Breast epithelium (tissue), 4 donors: ENCODE measurements around the gene ZNF428. TPM values are rescaled to one million over a fixed set of nuclear protein-coding genes. Genes with fewer than 3 reads are reported as not detected.
"Not testable (repeated sequence)": the region's sequence is repeated elsewhere in the genome, so short reads cannot be mapped to it uniquely, and the experiment has no call there.

Experiments
- DNase-seq, 2 donors: peaks; one replicate each; pipeline ENCODE4 v3.0.0-alpha.2; 2019; ENCODE audit warnings: low spot score in 2 of 2
- H3K27ac ChIP-seq, 2 donors: fragments of 200-600 bp; sonication (generic) in 1 of 2; one replicate each; pipeline ENCODE4 v1.5.1; 2016 to 2019; ENCODE audit warnings: mild to moderate bottlenecking in 1 of 2
- H3K27me3 ChIP-seq, 2 donors: fragments of 200-600 bp; sonication (generic) in 1 of 2; one replicate each; pipeline versions ENCODE4 v1.5.1 to v1.6.0; 2017 to 2019; ENCODE audit warnings: control low read depth in 1 of 2, mild to moderate bottlenecking in 1 of 2
- H3K36me3 ChIP-seq: fragments of 200-600 bp; one replicate; pipeline ENCODE4 v1.5.1; 2019
- H3K4me1 ChIP-seq, 2 donors: fragments of 200-600 bp; sonication (generic); one replicate each; pipeline ENCODE4 v1.5.1; 2016 to 2019; ENCODE audit warnings: control low read depth in 1 of 2
- H3K4me3 ChIP-seq, 3 donors: fragments of 200-600 bp; sonication (generic); 1 replicate in 2 of 3; 2 replicates in 1 of 3; pipeline ENCODE4 v1.5.1; 2016 to 2019; ENCODE audit warnings: mild to moderate bottlenecking in 3 of 3, moderate library complexity in 2 of 3
- H3K9me3 ChIP-seq, 2 donors: fragments of 200-600 bp; sonication (generic) in 1 of 2; one replicate each; pipeline ENCODE4 v1.5.1; 2016 to 2019; ENCODE audit warnings: control low read depth in 1 of 2
- POLR2A ChIP-seq: fragments of 450-650 bp; IDR thresholded peaks from one replicate; pipeline ENCODE4 v1.6.1; 2016; ENCODE audit warnings: antibody characterized with exemption, mild to moderate bottlenecking, moderate library complexity
- POLR2AphosphoS5 ChIP-seq, 3 donors: sonication (generic); formaldehyde crosslinking; IDR thresholded peaks; one replicate each; pipeline ENCODE4 v1.6.1; 2017; ENCODE audit warnings: antibody characterized with exemption in 3 of 3
- intact Hi-C: fragments of 100-400 bp; cut with DNase I; formaldehyde crosslinking; loops from one replicate; pipeline ENCODE4 v1.15.1; 2023; ENCODE audit warnings: low total_unique reads
- total RNA-seq, 3 donors: library from RNA; depleted of rRNA; stranded (reverse); fragments of >200 nt; gene quantifications; one replicate each; pipeline ENCODE4 v1.1.0, GENCODE V29; 2016
- TF ChIP-seq, protein P1 (sequence below), 3 donors: fragments of 450-650 bp; IDR thresholded peaks; one replicate each; pipeline ENCODE4 v1.5.1; 2016 to 2017; ENCODE audit warnings: antibody characterized with exemption in 3 of 3, mild to moderate bottlenecking in 3 of 3, moderate library complexity in 3 of 3

The ZNF428 gene
- total RNA-seq, 3 donors from 2014 or later: 24.7 to 31.1 (median 28.2) TPM

DNA sequence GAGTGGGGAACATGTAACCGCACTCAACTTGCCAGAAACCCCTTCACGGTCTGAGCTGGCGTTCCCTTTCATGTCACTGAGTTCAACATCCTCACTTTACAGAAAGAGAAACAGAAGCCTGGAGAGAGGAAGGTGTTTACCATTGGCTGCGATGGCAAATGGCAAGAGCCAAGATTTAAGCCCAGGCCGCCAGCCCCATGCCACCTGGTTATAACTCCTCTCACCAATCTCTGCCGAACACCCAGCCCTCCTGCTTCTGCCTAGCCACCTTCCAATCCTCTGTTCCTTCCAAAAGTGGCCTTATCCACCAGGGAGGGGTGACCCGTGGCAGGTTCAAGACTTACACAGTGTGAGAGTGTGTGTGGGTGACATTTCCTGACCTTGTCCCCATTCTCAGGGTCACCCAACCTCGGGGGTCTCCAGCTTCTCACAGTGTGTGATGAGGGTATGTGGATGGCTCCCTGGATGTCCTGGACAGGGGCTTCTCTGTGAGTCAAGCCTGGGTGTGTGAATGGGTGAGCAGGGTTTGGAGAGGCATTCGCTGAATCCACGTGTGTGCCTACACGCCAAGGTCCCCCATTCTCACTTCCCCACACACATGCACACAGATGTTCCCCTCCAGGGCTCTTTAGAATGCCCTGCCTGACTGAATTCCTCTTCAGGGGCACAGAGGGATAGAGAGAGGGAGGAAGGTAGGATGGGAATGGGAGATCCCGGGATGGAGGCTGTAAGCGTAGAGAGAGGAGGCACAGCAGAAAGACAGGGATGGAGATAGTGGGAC, 19.0 kb upstream of the ZNF428 start:
- peak overlapping the region in 2 of 3 donors; percentile 69 to 77 for H3K4me3 ChIP-seq
- H3K9me3 ChIP-seq: no peaks in the 10 kb centered on the region
- intact Hi-C loops: no loop called here

DNA sequence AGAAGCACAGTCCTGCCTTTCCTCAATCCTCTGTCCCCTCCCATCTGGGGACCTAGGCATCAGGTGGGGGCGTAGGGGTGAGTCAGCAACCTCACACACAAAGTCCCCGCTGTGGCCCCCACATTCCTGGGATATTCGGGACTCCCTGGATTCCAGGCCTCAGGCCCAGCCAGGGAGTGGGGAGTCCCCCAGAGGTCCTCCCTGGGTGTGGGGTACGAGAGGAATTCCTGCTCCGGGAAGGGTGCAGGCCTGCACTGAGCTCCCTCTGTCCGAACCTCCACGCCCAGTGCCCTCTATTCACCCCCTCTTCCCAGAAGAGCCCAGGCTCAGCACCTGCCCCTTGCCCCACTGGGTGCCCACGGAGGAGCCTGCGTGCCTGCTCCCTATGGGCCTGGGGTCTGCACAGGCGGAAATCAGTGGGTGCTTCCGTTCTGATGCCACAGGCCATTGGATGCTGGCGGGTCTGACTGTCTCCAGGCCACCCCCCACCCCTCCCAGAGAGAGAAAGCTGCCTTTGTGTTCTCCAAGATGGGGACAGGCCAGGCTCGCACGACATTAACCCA, 16.8 kb upstream of the ZNF428 start:
- Histone ChIP-seq H3K36me3 (no peaks in the 10 kb centered on the region), H3K27ac (peak overlapping the region; percentile 86 to 89), H3K9me3 (no peaks in the 10 kb centered on the region), H3K27me3 (no peaks in the 10 kb centered on the region), H3K4me1 (no peaks in the 10 kb centered on the region), H3K4me3 (no peak overlapping the region)
- TF ChIP-seq POLR2A (no peak), POLR2AphosphoS5 (IDR thresholded peaks at IDR 0.05) (no peak)
- TF ChIP-seq, protein P1, sequence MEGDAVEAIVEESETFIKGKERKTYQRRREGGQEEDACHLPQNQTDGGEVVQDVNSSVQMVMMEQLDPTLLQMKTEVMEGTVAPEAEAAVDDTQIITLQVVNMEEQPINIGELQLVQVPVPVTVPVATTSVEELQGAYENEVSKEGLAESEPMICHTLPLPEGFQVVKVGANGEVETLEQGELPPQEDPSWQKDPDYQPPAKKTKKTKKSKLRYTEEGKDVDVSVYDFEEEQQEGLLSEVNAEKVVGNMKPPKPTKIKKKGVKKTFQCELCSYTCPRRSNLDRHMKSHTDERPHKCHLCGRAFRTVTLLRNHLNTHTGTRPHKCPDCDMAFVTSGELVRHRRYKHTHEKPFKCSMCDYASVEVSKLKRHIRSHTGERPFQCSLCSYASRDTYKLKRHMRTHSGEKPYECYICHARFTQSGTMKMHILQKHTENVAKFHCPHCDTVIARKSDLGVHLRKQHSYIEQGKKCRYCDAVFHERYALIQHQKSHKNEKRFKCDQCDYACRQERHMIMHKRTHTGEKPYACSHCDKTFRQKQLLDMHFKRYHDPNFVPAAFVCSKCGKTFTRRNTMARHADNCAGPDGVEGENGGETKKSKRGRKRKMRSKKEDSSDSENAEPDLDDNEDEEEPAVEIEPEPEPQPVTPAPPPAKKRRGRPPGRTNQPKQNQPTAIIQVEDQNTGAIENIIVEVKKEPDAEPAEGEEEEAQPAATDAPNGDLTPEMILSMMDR (IDR thresholded peaks at IDR 0.05): no peak
- intact Hi-C loops: no loop called here
- DNase-seq: peak in 1 of 2 donors; percentile 55

More for the DNA sequence above, 19.0 kb upstream of the ZNF428 start:
- no peak for DNase-seq
- TF ChIP-seq, protein P1 (IDR thresholded peaks at IDR 0.05): no peak
- TF ChIP-seq POLR2A: no peak
- TF ChIP-seq POLR2AphosphoS5 (IDR thresholded peaks at IDR 0.05): no peak
- Histone ChIP-seq H3K36me3 (no peaks in the 10 kb centered on the region), H3K4me1 (no peaks in the 10 kb centered on the region), H3K27me3 (no peaks in the 10 kb centered on the region), H3K27ac (peak overlapping the region in 1 of 2 donors; percentile 66)

DNA sequence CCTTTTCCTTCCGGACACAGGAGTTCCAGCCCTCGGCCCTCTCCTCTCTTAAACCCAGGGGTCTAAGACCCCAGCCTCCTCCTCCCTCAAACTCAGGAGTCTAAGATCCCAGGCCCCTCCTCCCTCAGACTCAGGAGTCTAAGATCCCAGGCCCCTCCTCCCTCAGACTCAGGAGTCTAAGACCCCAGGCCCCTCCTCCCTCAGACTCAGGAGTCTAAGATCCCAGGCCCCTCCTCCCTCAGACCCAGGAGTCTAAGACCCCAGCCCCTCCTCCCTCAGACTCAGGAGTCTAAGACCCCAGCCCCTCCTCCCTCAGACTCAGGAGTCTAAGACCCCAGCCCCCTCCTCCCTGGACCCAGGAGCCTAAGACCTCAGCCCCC, 16.1 kb upstream of the ZNF428 start:
- intact Hi-C loops: not testable (repeated sequence)

DNA sequence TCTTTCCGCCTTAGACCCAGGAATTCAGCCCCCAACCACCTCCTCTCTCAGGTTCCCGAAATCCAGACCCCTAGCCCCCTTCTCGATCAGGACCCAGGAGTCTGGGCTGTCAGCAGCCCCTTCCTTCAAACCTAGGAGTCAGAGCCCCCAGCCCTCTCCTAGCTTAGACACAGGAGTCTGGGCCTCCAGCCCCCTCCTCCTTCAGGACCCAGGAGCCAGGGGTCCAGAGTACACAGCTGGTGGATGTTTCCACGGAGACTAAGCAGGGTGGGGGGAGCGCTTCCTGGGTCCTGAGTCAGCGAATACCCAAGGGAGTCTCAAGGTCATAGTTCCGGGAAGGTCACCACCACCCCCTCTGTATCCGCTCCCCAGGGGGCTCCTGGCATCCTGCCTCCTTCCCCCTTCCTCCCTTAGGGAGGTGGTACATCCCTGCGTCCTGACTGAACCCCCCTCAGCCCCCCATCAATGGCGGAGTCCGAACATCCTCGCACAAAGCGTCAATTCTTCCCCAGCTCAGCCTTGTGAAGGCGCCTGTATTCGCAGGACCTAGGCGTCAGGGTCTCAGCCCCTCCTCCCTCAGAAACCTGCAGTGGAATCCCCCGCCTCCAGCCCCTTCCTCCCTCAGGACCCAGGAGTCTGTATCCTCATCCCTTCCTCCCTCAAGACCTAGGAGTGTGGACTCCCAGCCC, 15.6 kb upstream of the ZNF428 start:
- peak overlapping the region; percentile 86 to 89 for H3K27ac ChIP-seq
- TF ChIP-seq, protein P1 (IDR thresholded peaks at IDR 0.05): no peak
- TF ChIP-seq POLR2A (no peak), POLR2AphosphoS5 (IDR thresholded peaks at IDR 0.05) (no peak)
- H3K4me1 ChIP-seq: no peaks in the 10 kb centered on the region
- intact Hi-C loops: no loop called here
- peak overlapping the region in 2 of 3 donors; percentile 48 to 58 for H3K4me3 ChIP-seq
- H3K27me3 ChIP-seq: no peaks in the 10 kb centered on the region
- no peaks in the 10 kb centered on the region for H3K36me3 ChIP-seq
- DNase-seq: peak in 1 of 2 donors; percentile 21
- H3K9me3 ChIP-seq: no peaks in the 10 kb centered on the region

More for the DNA sequence above, 16.1 kb upstream of the ZNF428 start:
- H3K4me3 ChIP-seq: peak overlapping the region in 2 of 3 donors; percentile 48 to 58
- H3K27ac ChIP-seq: peak overlapping the region; percentile 86 to 89
- H3K27me3 ChIP-seq, DNase-seq, H3K36me3 ChIP-seq, H3K4me1 ChIP-seq, H3K9me3 ChIP-seq: not testable (repeated sequence)

DNA sequence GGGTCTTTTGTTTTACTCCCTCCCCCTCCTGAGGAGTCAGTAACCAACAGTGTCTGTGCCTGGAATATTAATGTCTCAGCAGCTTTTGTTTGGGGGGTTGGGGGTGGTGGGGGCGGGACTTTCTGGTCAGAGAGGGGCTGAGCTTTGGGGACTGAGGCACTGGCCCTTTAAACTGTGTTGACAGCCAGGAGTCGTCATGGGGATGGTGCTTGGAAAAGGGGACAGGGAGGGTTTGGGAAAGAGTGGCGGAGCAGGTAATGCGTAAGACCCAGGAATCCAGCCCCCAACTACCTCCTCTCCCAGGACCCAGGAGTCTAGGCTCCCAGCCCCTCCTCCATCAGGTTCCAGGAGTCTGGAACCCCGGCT, 15.1 kb upstream of the ZNF428 start:
- Histone ChIP-seq H3K27ac (peak overlapping the region; percentile 86 to 89), H3K36me3 (no peaks in the 10 kb centered on the region), H3K9me3 (no peaks in the 10 kb centered on the region), H3K4me1 (no peaks in the 10 kb centered on the region), H3K4me3 (peak overlapping the region in 2 of 3 donors; percentile 48 to 58), H3K27me3 (no peaks in the 10 kb centered on the region)
- TF ChIP-seq, protein P1 (IDR thresholded peaks at IDR 0.05): no peak
- TF ChIP-seq POLR2AphosphoS5 (IDR thresholded peaks at IDR 0.05) (peak in 1 of 3 donors; percentile 22), POLR2A (no peak)
- intact Hi-C loops: no loop called here
- DNase-seq: peak in 1 of 2 donors; percentile 53
